Loucy (cell line): ENCODE results near the gene VAV2.

Source experiments
- H2AFZ ChIP-seq: fragments of 200-600 bp; sonication (generic); 2 replicates; pipeline ENCODE4 v1.6.0; 2016; ENCODE audit warnings: antibody characterized with exemption, mild to moderate bottlenecking, low read length, moderate library complexity
- H3F3A ChIP-seq: fragments of 200-600 bp; 2 replicates; pipeline ENCODE4 v1.6.0; 2016; ENCODE audit warnings: antibody characterized with exemption, low read depth, mild to moderate bottlenecking
- H3K27me3 ChIP-seq: fragments of 200-600 bp; sonication (generic); 2 replicates; pipeline ENCODE4 v1.6.1; 2014; ENCODE audit warnings: low read length, mild to moderate bottlenecking; ENCODE audit not compliant: insufficient read depth, poor library complexity, severe bottlenecking
- H3K36me3 ChIP-seq: fragments of 200-600 bp; sonication (generic); 2 replicates; pipeline ENCODE4 v1.6.1; 2016; ENCODE audit warnings: low read length; ENCODE audit not compliant: insufficient read depth
- H3K4me1 ChIP-seq: fragments of 200-600 bp; sonication (generic); 2 replicates; pipeline ENCODE4 v1.5.1; 2014; ENCODE audit warnings: low read length, mild to moderate bottlenecking; ENCODE audit not compliant: insufficient read depth, poor library complexity, severe bottlenecking
- H3K4me2 ChIP-seq: fragments of 200-600 bp; sonication (generic); 2 replicates; pipeline ENCODE4 v1.6.0; 2014; ENCODE audit warnings: antibody characterized with exemption, low read length, low read depth, mild to moderate bottlenecking; ENCODE audit not compliant: poor library complexity, severe bottlenecking
- H3K4me3 ChIP-seq: fragments of 200-600 bp; sonication (generic); 2 replicates; pipeline ENCODE4 v1.5.1; 2014; ENCODE audit warnings: low read length, mild to moderate bottlenecking, mixed read lengths; ENCODE audit not compliant: poor library complexity, severe bottlenecking
- H3K79me2 ChIP-seq: fragments of 200-600 bp; sonication (generic); 2 replicates; pipeline ENCODE4 v1.6.1; 2014; ENCODE audit warnings: low read length; ENCODE audit not compliant: insufficient read depth
- H3K9ac ChIP-seq: fragments of 200-600 bp; sonication (generic); 2 replicates; pipeline ENCODE4 v1.6.0; 2014; ENCODE audit warnings: mild to moderate bottlenecking, low read depth, low read length, moderate library complexity; ENCODE audit not compliant: poor library complexity, severe bottlenecking
- H3K9me2 ChIP-seq: fragments of 200-600 bp; sonication (generic); replicated peaks from 2 replicates; pipeline ENCODE4 v1.6.1; 2016; ENCODE audit warnings: low read depth, low read length, mixed read lengths
- H3K9me3 ChIP-seq: fragments of 200-600 bp; sonication (generic); 2 replicates; pipeline ENCODE4 v1.6.1; 2014; ENCODE audit warnings: mild to moderate bottlenecking, antibody characterized with exemption, low read length, low read depth; ENCODE audit not compliant: insufficient read depth
- H4K20me1 ChIP-seq: fragments of 200-600 bp; sonication (generic); 2 replicates; pipeline ENCODE4 v1.6.0; 2014; ENCODE audit warnings: antibody characterized with exemption, low read length, mild to moderate bottlenecking; ENCODE audit not compliant: insufficient read depth, poor library complexity, severe bottlenecking
- EZH2phosphoT487 ChIP-seq: fragments of 200-600 bp; IDR thresholded peaks from 2 replicates; pipeline ENCODE4 v1.6.1; 2018; ENCODE audit warnings: antibody characterized with exemption, mild to moderate bottlenecking, moderate library complexity, borderline replicate concordance
- TF ChIP-seq, protein P1 (sequence below): fragments of 200-600 bp; sonication (generic); conservative IDR thresholded peaks from 2 replicates; pipeline ENCODE4 v1.5.1; 2014; ENCODE audit warnings: mild to moderate bottlenecking, antibody characterized with exemption, low read length

Gene VAV2

DNA sequence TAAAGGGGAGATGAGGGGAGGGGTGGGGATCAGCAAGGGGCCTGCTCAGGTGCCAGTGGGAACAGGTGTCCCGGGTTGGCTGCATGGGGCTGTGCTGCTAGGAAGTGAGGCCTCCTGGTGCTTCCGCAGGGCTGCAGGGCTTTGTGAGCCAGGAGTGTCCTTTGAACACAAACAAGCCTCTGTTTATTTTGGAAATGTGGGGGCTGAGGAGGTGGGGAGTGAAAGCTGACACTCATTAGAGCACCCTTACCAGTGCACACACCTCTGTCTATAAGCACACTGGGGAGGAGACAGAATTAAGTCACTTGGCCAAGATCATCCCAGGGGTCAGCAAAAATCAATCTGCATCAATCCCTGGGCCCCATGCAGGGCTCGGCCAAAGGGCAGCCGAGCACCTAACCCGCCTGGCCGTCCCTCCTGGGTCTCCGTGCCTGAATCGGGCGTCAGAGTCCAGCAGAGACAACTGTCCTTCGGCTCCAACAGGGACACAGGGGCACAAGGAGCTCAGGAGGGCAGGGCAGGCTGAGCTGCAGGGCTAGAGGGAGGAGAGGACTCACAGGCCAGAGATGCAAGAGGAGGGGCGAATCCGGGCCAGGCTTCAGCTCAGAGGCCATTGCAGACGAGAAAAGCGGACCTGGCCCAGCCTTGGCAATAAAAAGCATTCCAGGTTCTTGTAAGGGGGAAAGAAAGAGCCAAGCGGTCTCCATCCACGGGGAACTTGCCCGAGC, 99.8 kb downstream of the VAV2 start:
- H3K9ac ChIP-seq, result no peak overlapping the region
- no peaks in the 10 kb centered on the region for H3K27me3 ChIP-seq
- TF ChIP-seq, protein P1, sequence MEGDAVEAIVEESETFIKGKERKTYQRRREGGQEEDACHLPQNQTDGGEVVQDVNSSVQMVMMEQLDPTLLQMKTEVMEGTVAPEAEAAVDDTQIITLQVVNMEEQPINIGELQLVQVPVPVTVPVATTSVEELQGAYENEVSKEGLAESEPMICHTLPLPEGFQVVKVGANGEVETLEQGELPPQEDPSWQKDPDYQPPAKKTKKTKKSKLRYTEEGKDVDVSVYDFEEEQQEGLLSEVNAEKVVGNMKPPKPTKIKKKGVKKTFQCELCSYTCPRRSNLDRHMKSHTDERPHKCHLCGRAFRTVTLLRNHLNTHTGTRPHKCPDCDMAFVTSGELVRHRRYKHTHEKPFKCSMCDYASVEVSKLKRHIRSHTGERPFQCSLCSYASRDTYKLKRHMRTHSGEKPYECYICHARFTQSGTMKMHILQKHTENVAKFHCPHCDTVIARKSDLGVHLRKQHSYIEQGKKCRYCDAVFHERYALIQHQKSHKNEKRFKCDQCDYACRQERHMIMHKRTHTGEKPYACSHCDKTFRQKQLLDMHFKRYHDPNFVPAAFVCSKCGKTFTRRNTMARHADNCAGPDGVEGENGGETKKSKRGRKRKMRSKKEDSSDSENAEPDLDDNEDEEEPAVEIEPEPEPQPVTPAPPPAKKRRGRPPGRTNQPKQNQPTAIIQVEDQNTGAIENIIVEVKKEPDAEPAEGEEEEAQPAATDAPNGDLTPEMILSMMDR, result no peak
- TF ChIP-seq EZH2phosphoT487, result no peak
- no peak overlapping the region for H2AFZ ChIP-seq
- H4K20me1 ChIP-seq, result no peaks in the 10 kb centered on the region
- no peaks in the 10 kb centered on the region for H3K9me3 ChIP-seq
- H3K4me2 ChIP-seq, result no peak overlapping the region
- no peak overlapping the region for H3K4me3 ChIP-seq
- no peaks in the 10 kb centered on the region for H3K79me2 ChIP-seq
- H3K9me2 ChIP-seq, result no peaks in the 10 kb centered on the region
- no peaks in the 10 kb centered on the region for H3K4me1 ChIP-seq
- no peaks in the 10 kb centered on the region for H3F3A ChIP-seq
- H3K36me3 ChIP-seq, result no peaks in the 10 kb centered on the region

DNA sequence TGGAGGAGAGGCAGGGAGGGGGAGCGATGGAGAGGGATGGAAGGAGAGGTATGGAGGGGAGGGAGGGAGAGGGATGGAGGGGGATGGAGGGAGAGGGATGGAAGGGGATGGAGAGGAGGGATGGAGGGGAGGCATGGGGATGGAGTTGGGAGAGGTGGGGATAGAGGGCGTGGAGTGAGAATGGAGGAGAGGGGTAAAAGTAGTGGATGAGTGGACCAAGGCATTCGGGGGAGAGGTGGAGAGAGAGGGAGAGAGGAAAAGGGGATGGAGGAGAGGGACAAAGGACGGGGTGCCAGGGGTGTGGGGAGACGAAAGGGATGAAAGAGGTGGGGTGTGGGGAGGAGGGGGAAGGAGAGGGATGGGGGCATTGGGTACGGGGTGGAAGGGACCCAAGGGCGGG, 100.4 kb downstream of the VAV2 start:
- Histone ChIP-seq H3K9me3 (no peaks in the 10 kb centered on the region), H2AFZ (no peak overlapping the region), H3K9me2 (no peaks in the 10 kb centered on the region), H3K4me3 (no peak overlapping the region), H3K36me3 (no peaks in the 10 kb centered on the region), H3F3A (no peaks in the 10 kb centered on the region), H3K27me3 (no peaks in the 10 kb centered on the region), H3K79me2 (no peaks in the 10 kb centered on the region), H3K9ac (no peak overlapping the region), H4K20me1 (no peaks in the 10 kb centered on the region), H3K4me2 (no peak overlapping the region), H3K4me1 (no peaks in the 10 kb centered on the region)
- TF ChIP-seq, protein P1, result no peak
- TF ChIP-seq EZH2phosphoT487, result no peak

DNA sequence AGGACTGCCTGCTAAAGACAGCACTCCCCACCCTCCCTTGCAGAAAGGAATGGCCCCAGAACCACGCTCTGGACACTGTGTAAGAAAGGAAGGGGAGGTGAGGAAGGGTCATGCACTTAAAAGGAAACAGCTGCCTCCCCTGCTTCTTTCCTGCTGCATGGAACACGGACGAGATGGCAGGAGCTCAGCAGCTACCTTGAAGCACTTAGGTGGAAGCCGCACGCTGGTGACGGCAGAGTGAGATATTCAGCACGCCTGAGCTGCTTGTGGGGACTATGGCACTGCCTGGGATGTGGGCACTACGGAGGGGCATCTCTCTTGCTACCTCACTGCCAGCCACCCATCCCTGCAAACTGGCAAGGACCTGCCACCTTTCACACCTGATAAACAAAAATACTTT, 101.5 kb downstream of the VAV2 start:
- TF ChIP-seq, protein P1, result no peak
- no peak for TF ChIP-seq EZH2phosphoT487
- H3K36me3 ChIP-seq, result no peaks in the 10 kb centered on the region
- H3F3A ChIP-seq, result no peaks in the 10 kb centered on the region
- no peaks in the 10 kb centered on the region for H3K4me1 ChIP-seq
- H3K9me2 ChIP-seq, result no peaks in the 10 kb centered on the region
- H4K20me1 ChIP-seq, result peaks cover 3% of the 10 kb centered on the region
- H2AFZ ChIP-seq, result no peak overlapping the region
- H3K9ac ChIP-seq, result no peak overlapping the region
- no peaks in the 10 kb centered on the region for H3K27me3 ChIP-seq
- H3K4me2 ChIP-seq, result no peak overlapping the region
- no peak overlapping the region for H3K4me3 ChIP-seq
- no peaks in the 10 kb centered on the region for H3K79me2 ChIP-seq
- no peaks in the 10 kb centered on the region for H3K9me3 ChIP-seq
